Brain microvascular endothelial cell (primary cell): Measurements from ENCODE around the gene TYRP1.

ENCODE experiments used
- DNase-seq: peaks from one replicate; pipeline ENCODE4 v3.0.0-alpha.2; 2020
- H3K27ac ChIP-seq: fragments of 250-450 bp; sonication (Bioruptor Pico); 2 replicates; pipeline ENCODE4 v1.5.1; 2020; ENCODE audit warnings: mild to moderate bottlenecking, moderate library complexity
- H3K27me3 ChIP-seq: fragments of 250-450 bp; sonication (Bioruptor Pico); replicated peaks from 2 replicates; pipeline ENCODE4 v1.5.1; 2020; ENCODE audit warnings: mild to moderate bottlenecking
- H3K36me3 ChIP-seq: fragments of 250-450 bp; sonication (Bioruptor Pico); replicated peaks from 2 replicates; pipeline ENCODE4 v1.5.1; 2020; ENCODE audit warnings: mild to moderate bottlenecking
- H3K4me3 ChIP-seq: 2 replicates; pipeline ENCODE4 v1.5.1; 2011; ENCODE audit warnings: low read depth, mild to moderate bottlenecking, control low read depth, low read length, moderate library complexity
- in situ Hi-C: cut with HindIII; loops from 2 replicates; pipeline ENCODE4 v1.10.0; 2017; ENCODE audit warnings: low sequenced_read_pairs, low pct_ligation_motif_present
- TF ChIP-seq, protein P1 (sequence below): IDR thresholded peaks from 2 replicates; pipeline ENCODE4 v1.5.1; 2011; ENCODE audit warnings: low read depth, mild to moderate bottlenecking, moderate library complexity, low read length, control low read depth, inconsistent platforms; ENCODE audit errors: missing control alignments

TYRP1 gene, protein sequence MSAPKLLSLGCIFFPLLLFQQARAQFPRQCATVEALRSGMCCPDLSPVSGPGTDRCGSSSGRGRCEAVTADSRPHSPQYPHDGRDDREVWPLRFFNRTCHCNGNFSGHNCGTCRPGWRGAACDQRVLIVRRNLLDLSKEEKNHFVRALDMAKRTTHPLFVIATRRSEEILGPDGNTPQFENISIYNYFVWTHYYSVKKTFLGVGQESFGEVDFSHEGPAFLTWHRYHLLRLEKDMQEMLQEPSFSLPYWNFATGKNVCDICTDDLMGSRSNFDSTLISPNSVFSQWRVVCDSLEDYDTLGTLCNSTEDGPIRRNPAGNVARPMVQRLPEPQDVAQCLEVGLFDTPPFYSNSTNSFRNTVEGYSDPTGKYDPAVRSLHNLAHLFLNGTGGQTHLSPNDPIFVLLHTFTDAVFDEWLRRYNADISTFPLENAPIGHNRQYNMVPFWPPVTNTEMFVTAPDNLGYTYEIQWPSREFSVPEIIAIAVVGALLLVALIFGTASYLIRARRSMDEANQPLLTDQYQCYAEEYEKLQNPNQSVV

DNA sequence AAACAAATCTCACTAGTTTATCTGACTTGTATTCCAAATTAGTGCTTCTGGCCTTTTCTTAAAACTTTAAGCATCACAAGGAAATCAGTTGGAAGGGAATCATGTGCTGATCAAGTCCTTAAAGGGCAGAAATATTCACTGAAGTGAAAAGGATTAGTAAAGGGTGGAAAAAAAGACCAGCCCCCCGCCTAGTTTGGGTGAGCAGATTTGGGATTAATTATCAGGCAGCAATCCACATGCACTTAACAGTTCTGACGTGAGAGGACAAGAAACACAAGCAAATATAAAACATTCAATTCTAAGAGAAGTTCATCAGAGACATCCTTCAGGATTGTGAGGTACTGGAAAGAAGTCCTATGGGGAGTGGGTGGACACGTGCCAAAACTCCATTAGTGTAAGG is at the start of gene TYRP1:
Gene TYRP1 (plus strand): TSS at position 245 of the 400 bp plus-strand sequence. CDS start 612 bp downstream, outside the sequence.
- no peaks in the 10 kb centered on the region for H3K27me3 ChIP-seq
- no peaks in the 10 kb centered on the region for H3K36me3 ChIP-seq
- H3K27ac ChIP-seq = no peak within 1 kb of the TSS
- H3K4me3 ChIP-seq = no peak within 1 kb of the TSS
- in situ Hi-C loops = no loop called here
- TF ChIP-seq, protein P1, sequence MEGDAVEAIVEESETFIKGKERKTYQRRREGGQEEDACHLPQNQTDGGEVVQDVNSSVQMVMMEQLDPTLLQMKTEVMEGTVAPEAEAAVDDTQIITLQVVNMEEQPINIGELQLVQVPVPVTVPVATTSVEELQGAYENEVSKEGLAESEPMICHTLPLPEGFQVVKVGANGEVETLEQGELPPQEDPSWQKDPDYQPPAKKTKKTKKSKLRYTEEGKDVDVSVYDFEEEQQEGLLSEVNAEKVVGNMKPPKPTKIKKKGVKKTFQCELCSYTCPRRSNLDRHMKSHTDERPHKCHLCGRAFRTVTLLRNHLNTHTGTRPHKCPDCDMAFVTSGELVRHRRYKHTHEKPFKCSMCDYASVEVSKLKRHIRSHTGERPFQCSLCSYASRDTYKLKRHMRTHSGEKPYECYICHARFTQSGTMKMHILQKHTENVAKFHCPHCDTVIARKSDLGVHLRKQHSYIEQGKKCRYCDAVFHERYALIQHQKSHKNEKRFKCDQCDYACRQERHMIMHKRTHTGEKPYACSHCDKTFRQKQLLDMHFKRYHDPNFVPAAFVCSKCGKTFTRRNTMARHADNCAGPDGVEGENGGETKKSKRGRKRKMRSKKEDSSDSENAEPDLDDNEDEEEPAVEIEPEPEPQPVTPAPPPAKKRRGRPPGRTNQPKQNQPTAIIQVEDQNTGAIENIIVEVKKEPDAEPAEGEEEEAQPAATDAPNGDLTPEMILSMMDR = no peak
- DNase-seq = no peak

DNA sequence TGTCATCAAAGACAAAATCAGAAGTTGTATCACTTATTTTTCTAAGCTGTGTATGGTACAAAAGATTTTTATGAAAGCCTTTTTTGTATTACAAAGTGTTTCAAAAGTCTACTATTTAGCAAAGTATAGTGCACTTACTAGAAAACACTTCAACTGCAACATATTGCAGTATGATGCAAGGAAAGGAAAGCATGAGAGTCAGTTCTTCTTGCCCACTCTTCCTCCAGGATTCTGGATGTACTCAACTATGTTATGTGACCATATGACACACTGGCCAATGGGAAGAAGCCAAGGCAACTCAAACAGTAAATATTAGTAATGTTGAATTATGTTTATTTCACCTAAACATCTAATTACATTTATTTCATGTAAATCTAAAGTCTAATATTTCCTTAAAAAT is 49.5 kb upstream of the TYRP1 start:
- H3K27ac ChIP-seq = no peak overlapping the region
- TF ChIP-seq, protein P1 = no peak
- no peak for DNase-seq
- H3K27me3 ChIP-seq = no peaks in the 10 kb centered on the region
- no peaks in the 10 kb centered on the region for H3K36me3 ChIP-seq
- no peak overlapping the region for H3K4me3 ChIP-seq
- in situ Hi-C loops = no loop called here

DNA sequence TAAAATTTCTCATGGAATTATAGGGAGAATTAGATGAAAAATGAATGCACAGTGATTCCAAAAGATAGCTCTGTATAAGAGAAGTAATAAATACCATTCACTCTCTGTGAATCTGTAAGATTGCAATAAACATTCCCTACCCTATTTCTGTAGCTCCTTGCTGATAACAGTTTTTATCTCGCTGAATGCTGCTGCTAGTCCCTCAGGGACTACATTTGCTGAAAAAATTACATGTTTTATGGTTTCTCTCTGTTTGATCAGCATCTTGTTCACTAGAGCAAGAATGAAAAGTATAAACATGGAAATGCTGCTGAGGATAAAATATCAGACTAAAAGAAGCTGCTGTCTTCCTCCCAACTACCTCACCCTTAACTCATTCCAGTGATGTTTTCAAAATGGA is 44.3 kb upstream of the TYRP1 start:
- Histone ChIP-seq H3K27me3 (no peaks in the 10 kb centered on the region), H3K4me3 (no peak overlapping the region), H3K27ac (no peak overlapping the region), H3K36me3 (no peaks in the 10 kb centered on the region)
- in situ Hi-C loops = no loop called here
- DNase-seq = no peak
- TF ChIP-seq, protein P1 = no peak

DNA sequence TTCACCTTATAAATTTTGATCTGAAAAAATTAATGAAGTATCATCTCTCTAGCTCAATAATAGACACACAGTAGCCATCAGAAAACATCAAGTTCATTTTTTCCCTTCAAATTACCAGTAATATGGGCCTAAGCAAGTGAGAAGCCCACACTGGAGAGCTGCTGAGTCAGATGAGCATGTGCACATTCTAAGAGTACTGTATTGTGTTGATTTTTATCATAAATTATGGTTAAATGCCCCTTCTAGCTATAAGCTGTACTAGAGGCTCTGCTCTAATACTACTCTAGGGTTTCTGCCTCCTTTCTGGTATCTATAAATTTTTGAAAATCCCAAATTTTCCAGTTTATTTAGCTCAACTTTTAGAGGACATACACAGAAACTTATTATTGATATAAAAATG is 42.1 kb upstream of the TYRP1 start:
- no peak overlapping the region for H3K4me3 ChIP-seq
- TF ChIP-seq, protein P1 = no peak
- H3K27ac ChIP-seq = no peak overlapping the region
- DNase-seq = no peak
- H3K36me3 ChIP-seq = no peaks in the 10 kb centered on the region
- in situ Hi-C loops = no loop called here
- no peaks in the 10 kb centered on the region for H3K27me3 ChIP-seq

DNA sequence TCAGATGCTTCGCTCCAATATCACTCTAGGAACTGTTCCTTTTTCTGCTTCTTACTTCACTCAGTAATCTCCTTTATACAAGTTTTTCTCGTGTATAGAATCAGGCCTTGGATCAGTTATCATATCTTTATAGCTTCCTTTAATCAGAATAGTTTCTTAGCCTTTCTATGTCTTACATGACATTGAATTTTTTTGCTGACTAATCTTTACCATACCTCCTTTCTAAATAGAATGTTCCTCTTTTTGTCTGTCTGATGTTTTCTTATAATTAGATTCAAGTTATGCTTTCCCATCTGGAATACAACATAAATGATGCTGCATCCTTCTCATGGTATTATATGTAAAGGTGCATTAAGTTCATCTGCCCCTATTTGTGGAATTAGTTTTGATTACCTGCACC is 40.2 kb upstream of the TYRP1 start:
- in situ Hi-C loops = no loop called here

More for the DNA sequence above, 40.2 kb upstream of the TYRP1 start:
- Histone ChIP-seq H3K36me3 (no peaks in the 10 kb centered on the region), H3K4me3 (no peak overlapping the region), H3K27ac (no peak overlapping the region), H3K27me3 (no peaks in the 10 kb centered on the region)
- TF ChIP-seq, protein P1 = no peak
- no peak for DNase-seq
